Measurements from ENCODE around the gene COL2A1.

COL2A1 gene

GRCh38 chr12:48004053-48004941, at the start of gene COL2A1:
Gene COL2A1 (minus strand): TSS chr12:48004476. CDS start chr12:48004321, 155 bp downstream.
- no peak for DNase-seq (ENCODE audit: low read depth in 3 of 3)

- no peak for DNase-seq (ENCODE audit: low read depth in 3 of 3)
Measured at GRCh38 chr12:48053883-48054282, 49.6 kb upstream of the COL2A1 start.

GRCh38 chr12:48053122-48053521, 48.8 kb upstream of the COL2A1 start:
- DNase-seq (ENCODE audit: low read depth in 3 of 3) = no peak

GRCh38 chr12:48051681-48052080, 47.4 kb upstream of the COL2A1 start:
- DNase-seq (ENCODE audit: low read depth in 3 of 3) = no peak

- DNase-seq (ENCODE audit: low read depth in 3 of 3) = no peak
Measured at GRCh38 chr12:48050174-48050573, 45.9 kb upstream of the COL2A1 start.

GRCh38 chr12:48045965-48046518, 41.8 kb upstream of the COL2A1 start:
- DNase-seq (ENCODE audit: low read depth in 3 of 3) = no peak

GRCh38 chr12:48045061-48045846, 41.0 kb upstream of the COL2A1 start:
- no peak for DNase-seq (ENCODE audit: low read depth in 3 of 3)

GRCh38 chr12:48044396-48044795, 40.1 kb upstream of the COL2A1 start:
- no peak for DNase-seq (ENCODE audit: low read depth in 3 of 3)

- DNase-seq (ENCODE audit: low read depth in 3 of 3) = no peak
Measured at GRCh38 chr12:48043771-48044170, 39.5 kb upstream of the COL2A1 start.

- DNase-seq (ENCODE audit: low read depth in 3 of 3) = no peak
Measured at GRCh38 chr12:48041591-48042423, 37.5 kb upstream of the COL2A1 start.

- no peak for DNase-seq (ENCODE audit: low read depth in 3 of 3)
Measured at GRCh38 chr12:48040354-48040753, 36.1 kb upstream of the COL2A1 start.

GRCh38 chr12:48039151-48039550, 34.9 kb upstream of the COL2A1 start:
- no peak for DNase-seq (ENCODE audit: low read depth in 3 of 3)

- DNase-seq (ENCODE audit: low read depth in 3 of 3) = no peak
Measured at GRCh38 chr12:48038085-48038484, 33.8 kb upstream of the COL2A1 start.

- DNase-seq (ENCODE audit: low read depth in 3 of 3) = no peak
Measured at GRCh38 chr12:48037267-48037915, 33.1 kb upstream of the COL2A1 start.

- DNase-seq (ENCODE audit: low read depth in 3 of 3) = no peak
Measured at GRCh38 chr12:48036818-48037217, 32.5 kb upstream of the COL2A1 start.

- no peak for DNase-seq (ENCODE audit: low read depth in 3 of 3)
Measured at GRCh38 chr12:48034835-48035805, 30.8 kb upstream of the COL2A1 start.

GRCh38 chr12:48033451-48033850, 29.2 kb upstream of the COL2A1 start:
- DNase-seq (ENCODE audit: low read depth in 3 of 3) = no peak

- no peak for DNase-seq (ENCODE audit: low read depth in 3 of 3)
Measured at GRCh38 chr12:48032597-48032996, 28.3 kb upstream of the COL2A1 start.

- DNase-seq (ENCODE audit: low read depth in 3 of 3) = no peak
Measured at GRCh38 chr12:48031135-48031960, 27.1 kb upstream of the COL2A1 start.

Data from stimulated activated CD4-positive, alpha-beta T cell treated with anti-CD3 and anti-CD28 coated beads, TNF-alpha, amount 100 ng/mL, for 48 hours (primary cell).